GM10847 (cell line): ENCODE data around the gene BCAR3.

Experiments used
- POLR2A ChIP-seq: IDR thresholded peaks from 2 replicates; pipeline ENCODE4 v1.6.1; 2011; ENCODE audit not compliant: insufficient read length; ENCODE audit errors: extremely low read depth

Gene BCAR3

GRCh38 chr1:93681101-93681988 is at the start of gene BCAR3:
Gene BCAR3, minus strand, starts transcription at chr1:93681837. Its CDS starts 6,907 bp downstream, at chr1:93674930.
- peak; percentile 41 for TF ChIP-seq POLR2A

DNA sequence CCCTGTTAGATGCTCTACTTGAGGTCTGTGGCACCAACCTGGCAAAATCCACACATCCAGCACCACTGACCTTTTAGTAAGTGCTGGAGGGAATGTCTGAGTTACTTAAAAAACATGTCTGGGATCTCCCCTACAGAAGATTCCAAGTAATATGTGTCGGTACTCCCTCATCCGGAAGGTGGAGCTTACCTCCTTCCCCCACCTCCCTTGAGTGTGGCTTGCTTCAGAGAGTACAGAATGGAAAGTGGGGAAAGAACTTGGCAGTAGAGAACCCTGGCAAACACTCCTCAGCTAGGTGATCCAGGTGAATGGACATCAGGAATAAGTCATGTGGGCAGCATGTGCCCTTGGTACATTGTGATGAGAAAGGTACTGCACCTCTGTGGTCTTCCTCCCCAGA is 49.0 kb upstream of the BCAR3 start:
- TF ChIP-seq POLR2A, result no peak

GRCh38 chr1:93729906-93730305 is 48.3 kb upstream of the BCAR3 start:
- TF ChIP-seq POLR2A, result no peak

GRCh38 chr1:93729502-93729901 is 47.9 kb upstream of the BCAR3 start:
- no peak for TF ChIP-seq POLR2A

- TF ChIP-seq POLR2A, result no peak
These were observed 47.0 kb upstream of the BCAR3 start for GRCh38 chr1:93728480-93729131.

- TF ChIP-seq POLR2A, result no peak
These were observed 42.2 kb upstream of the BCAR3 start for GRCh38 chr1:93723733-93724270.

DNA sequence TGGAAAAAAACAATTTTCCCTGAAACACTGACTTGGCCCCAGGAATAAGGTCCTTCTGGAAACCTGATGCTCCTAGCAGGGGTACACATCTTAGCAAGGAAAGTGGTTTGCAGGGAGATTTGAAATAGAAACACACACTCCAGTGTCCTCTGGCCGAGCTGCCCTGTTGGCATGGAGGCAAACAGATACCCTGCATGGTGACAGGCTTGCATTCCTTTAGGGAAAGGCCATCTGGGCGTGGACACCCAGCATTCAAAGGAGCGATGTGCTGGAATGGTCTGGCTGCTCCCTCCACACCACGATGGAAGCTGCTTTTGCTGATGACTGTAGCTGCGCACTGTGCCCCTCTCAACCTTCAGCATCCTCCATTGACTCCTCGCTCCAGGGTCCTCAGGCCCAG is 41.5 kb upstream of the BCAR3 start:
- no peak for TF ChIP-seq POLR2A

DNA sequence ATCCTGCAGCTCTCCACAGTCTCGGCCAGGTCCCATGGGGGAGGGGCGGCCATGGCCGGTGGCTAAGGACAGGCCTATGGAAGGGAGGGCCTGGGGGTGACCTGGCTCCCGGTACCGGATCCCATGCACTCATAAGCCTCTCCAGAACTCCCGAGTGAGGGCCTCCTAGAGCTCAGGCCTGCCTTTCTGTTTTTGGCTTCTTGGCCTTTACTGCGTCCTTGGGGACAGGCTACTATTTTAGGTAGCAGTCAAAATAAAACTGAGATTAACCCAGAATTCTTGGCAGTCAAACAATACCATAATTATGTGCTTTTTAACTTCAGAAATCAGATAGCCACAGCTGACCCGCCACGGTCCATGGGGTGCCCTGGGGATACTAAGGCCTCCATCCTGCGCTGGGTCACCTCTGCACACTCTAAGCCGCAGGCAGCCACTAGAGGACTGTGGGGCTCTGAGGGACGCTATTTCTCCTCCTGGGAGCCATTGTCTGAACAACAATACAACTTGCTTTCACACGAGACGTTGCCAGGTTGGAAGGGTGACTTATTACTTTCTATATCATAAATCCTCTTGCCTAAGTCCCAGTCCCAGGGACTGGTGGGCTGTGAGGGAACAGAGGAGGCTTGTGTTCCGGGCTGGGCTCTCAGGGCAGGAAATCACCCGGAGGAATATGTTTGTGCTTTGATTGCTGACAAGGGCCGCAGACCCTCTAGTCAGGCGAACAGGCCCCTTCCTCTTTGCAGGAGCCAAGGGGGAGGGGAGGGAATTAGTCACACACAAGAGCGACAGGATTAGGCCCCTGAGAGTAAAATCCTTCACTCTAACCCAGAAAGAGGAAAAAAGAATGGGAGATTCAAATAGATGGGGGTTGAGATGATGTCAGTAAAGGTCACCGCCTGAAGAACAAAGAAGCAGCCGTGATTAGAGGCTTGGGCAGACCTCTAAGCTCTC is 40.7 kb upstream of the BCAR3 start:
- no peak for TF ChIP-seq POLR2A

GRCh38 chr1:93720956-93721626 is 39.5 kb upstream of the BCAR3 start:
- TF ChIP-seq POLR2A, result no peak

DNA sequence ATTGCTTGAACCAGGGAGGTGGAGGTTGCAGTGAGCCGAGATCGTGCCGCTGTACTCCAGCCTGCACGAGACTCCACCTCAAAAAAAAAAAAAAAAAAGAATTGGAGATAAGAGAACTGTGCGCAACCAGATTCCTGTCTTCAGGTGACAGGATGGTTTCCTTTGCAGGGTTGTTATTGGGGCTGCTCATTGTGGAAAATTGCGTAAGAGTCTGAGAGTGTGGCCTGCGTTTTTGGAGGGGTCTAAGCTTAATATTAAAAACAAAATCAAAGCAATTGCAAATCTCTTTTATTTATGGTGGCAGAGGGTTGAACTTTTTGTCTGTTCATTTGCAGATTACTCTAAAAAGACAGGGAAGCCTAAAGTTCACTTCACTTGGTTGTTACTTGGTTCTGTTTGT is 36.0 kb upstream of the BCAR3 start:
- TF ChIP-seq POLR2A, result no peak

DNA sequence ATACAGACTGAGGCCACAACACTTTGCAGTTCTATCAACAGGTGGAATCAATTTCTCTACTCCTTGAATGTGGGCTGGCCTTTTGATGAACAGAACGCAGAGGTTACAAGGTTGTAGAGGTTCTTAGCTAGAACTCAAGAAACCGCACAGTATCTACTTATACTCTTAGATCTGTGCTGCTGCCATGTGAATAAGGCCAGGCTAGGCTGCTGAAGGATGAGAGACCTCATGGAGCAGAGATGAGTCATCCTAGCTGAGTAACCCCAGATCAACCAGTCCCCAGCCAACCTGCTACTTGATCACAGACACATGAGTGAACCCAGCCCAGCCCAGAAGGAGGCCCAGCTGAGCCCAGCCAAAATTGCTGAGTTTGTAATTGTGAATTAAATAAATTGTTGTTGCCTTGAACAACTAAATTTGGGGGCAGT is 35.3 kb upstream of the BCAR3 start:
- no peak for TF ChIP-seq POLR2A

DNA sequence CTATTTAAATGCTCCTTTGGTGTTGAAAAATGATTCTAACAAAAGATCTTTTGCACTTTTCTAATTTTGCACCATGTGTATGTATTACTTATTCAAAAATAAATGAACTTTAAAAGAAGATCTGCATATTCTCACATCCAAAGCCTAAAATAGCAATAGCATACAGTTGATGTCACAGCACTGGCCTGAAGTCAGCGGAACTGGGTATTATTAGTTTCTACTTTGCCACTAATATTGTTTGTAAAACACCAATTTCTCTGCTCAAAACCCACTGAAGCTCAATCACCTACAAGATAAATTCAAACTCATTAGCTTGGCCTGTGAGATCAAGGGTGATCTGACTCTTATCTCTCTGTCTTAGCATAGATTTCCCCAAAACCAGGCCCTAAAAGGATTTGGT is 34.5 kb upstream of the BCAR3 start:
- TF ChIP-seq POLR2A, result no peak

DNA sequence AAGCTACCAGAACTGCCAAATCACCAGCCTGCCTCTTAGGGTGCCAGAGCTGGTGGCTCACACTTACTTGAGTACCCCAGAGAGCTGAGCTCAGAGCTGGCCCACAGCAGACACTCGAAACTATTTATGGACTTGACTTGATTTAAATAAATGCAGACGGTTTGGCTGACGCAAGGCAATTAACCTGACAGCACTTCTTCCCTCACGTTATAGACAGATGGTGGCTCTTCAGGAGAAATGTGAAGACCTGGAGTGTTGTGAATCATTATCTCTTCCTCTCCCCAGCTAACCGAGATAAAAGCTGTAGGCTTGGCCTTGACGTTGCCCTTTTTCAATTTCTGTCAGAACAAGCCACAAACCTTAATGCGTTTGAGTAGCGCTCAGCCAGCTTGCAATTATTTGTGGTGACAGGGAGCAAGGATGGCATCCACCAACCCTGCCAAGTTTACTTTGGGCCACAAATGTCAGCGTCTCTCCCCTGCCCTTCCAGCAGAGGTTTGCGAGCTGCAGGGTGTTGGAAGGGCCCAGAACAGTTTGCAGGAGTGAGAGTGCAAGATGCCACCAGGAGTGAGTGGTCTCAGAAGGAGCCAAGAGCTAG is 34.0 kb upstream of the BCAR3 start:
- no peak for TF ChIP-seq POLR2A

GRCh38 chr1:93714356-93714755 is 32.7 kb upstream of the BCAR3 start:
- TF ChIP-seq POLR2A, result no peak

DNA sequence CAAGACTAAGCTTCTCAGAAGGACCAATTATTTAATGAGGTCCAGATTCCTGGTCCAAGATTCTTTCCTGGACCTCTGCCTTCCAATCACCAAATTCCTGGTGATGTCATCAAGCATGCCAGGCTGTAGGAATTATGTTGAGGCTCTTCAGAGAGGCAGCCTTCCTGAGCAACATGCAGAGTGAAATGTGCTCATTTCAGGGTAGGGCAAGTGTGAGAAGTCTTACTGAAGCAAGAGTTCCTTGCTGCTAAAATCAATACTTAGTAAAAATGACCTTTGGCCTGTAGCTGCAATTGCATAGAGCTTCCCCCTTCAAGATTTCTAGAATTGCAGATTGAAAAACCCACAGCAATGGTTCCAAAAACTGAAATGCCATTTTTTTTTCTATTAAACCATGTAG is 31.7 kb upstream of the BCAR3 start:
- TF ChIP-seq POLR2A, result no peak

DNA sequence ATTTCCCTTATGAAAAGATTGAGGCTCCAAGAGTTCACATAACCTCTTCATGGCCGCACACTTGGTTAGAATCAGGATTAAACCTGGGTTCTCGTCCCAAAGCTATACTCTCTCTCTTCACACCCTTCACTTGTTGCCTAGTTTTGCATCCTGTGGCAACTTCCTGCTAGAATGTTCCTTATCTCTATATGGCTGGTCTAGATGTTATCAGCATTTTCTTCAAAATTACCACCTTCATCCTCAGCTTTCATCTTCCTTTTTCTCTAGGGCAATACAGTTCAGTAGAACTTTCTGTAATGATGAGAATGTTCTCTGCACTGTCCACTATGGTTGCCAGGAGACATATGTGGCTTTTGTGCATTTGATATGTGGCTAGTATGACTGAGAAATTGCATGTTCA is 31.1 kb upstream of the BCAR3 start:
- no peak for TF ChIP-seq POLR2A
